GM23248 (cell line): ENCODE results near the gene ZIC4. TPM values are rescaled to one million over a fixed set of nuclear protein-coding genes. Genes with fewer than 3 reads are reported as not detected.

Source experiments
- DNase-seq: peaks from one replicate; pipeline ENCODE4 v3.0.0-alpha.2; 2015
- H2AFZ ChIP-seq: fragments of 200-600 bp; sonication (generic); 2 replicates; pipeline ENCODE4 v1.6.1; 2016; ENCODE audit warnings: antibody characterized with exemption
- H3F3A ChIP-seq: fragments of 200-600 bp; sonication (generic); 2 replicates; pipeline ENCODE4 v1.6.1; 2016; ENCODE audit warnings: mild to moderate bottlenecking, antibody characterized with exemption, mixed run types; ENCODE audit not compliant: insufficient read depth
- H3K27ac ChIP-seq: fragments of 200-600 bp; sonication (generic); 2 replicates; pipeline ENCODE4 v1.5.1; 2016; ENCODE audit warnings: mild to moderate bottlenecking
- H3K27me3 ChIP-seq: fragments of 200-600 bp; sonication (generic); replicated peaks from 2 replicates; pipeline ENCODE4 v1.6.1; 2016; ENCODE audit warnings: mild to moderate bottlenecking; ENCODE audit not compliant: insufficient read depth
- H3K36me3 ChIP-seq: fragments of 200-600 bp; sonication (generic); 2 replicates; pipeline ENCODE4 v1.6.1; 2016; ENCODE audit warnings: low read depth, mild to moderate bottlenecking
- H3K4me1 ChIP-seq: fragments of 200-600 bp; sonication (generic); 2 replicates; pipeline ENCODE4 v1.6.1; 2016; ENCODE audit warnings: mild to moderate bottlenecking; ENCODE audit not compliant: insufficient read depth
- H3K4me2 ChIP-seq: fragments of 200-600 bp; sonication (generic); one replicate; pipeline ENCODE4 v1.6.1; 2016; ENCODE audit warnings: mild to moderate bottlenecking; ENCODE audit not compliant: unreplicated experiment
- H3K4me3 ChIP-seq: fragments of 200-600 bp; sonication (generic); 2 replicates; pipeline ENCODE4 v1.5.1; 2016; ENCODE audit warnings: mild to moderate bottlenecking
- H3K79me2 ChIP-seq: fragments of 200-600 bp; sonication (generic); 2 replicates; pipeline ENCODE4 v1.6.1; 2016; ENCODE audit warnings: mild to moderate bottlenecking; ENCODE audit not compliant: insufficient read depth
- H3K9ac ChIP-seq: fragments of 200-600 bp; sonication (generic); 2 replicates; pipeline ENCODE4 v1.6.1; 2016; ENCODE audit warnings: mild to moderate bottlenecking
- H3K9me2 ChIP-seq: fragments of 200-600 bp; sonication (generic); 2 replicates; pipeline ENCODE4 v1.6.1; 2016; ENCODE audit warnings: mixed run types, mild to moderate bottlenecking, moderate library complexity; ENCODE audit not compliant: insufficient read depth
- H3K9me3 ChIP-seq: fragments of 200-600 bp; sonication (generic); one replicate; pipeline ENCODE4 v1.6.1; 2017; ENCODE audit warnings: low read depth
- H4K20me1 ChIP-seq: fragments of 200-600 bp; sonication (generic); 2 replicates; pipeline ENCODE4 v1.6.0; 2016; ENCODE audit not compliant: insufficient read depth
- EZH2 ChIP-seq: fragments of 200-600 bp; sonication (generic); IDR thresholded peaks from 2 replicates; pipeline ENCODE4 v1.6.1; 2018; ENCODE audit warnings: antibody characterized with exemption, mild to moderate bottlenecking; ENCODE audit not compliant: insufficient read depth, poor library complexity, severe bottlenecking
- EZH2phosphoT487 ChIP-seq: fragments of 200-600 bp; sonication (generic); IDR thresholded peaks from 2 replicates; pipeline ENCODE4 v1.6.1; 2018; ENCODE audit warnings: antibody characterized with exemption, moderate library complexity, mild to moderate bottlenecking, low read depth; ENCODE audit not compliant: insufficient read depth
- WGBS, 2 experiments: methylation state at CpG; one replicate each; pipeline ENCODE4 v1.1.6; 2015 to 2017; ENCODE audit warnings: low lambda C conversion rate in 2 of 2, low coverage in 1 of 2; ENCODE audit errors: missing lambda C conversion rate in 2 of 2; 5-methylcytosine and 5-hydroxymethylcytosine counted together
- in situ Hi-C: fragments of 300-500 bp; cut with MboI; formaldehyde crosslinking; loops from 2 replicates; pipeline ENCODE4 v1.15.0; 2020
- polyA plus RNA-seq: library from polyadenylated mRNA; unstranded; fragments of >200 nt; fragmentation: Nextera tagmentation; extraction: Ambion mirVana; gene quantifications from 2 replicates; pipeline ENCODE4 v1.2.1, GENCODE V29; 2016
- total RNA-seq: library from RNA; depleted of rRNA; stranded (reverse); fragments of >200 nt; shearing (Covaris generic); gene quantifications from 2 replicates; pipeline ENCODE4 v1.2.3, GENCODE V29; 2014

The ZIC4 gene
- total and polyA plus RNA-seq, 2 experiments from 2014 or later, result 4.3 to 7.0 TPM

DNA sequence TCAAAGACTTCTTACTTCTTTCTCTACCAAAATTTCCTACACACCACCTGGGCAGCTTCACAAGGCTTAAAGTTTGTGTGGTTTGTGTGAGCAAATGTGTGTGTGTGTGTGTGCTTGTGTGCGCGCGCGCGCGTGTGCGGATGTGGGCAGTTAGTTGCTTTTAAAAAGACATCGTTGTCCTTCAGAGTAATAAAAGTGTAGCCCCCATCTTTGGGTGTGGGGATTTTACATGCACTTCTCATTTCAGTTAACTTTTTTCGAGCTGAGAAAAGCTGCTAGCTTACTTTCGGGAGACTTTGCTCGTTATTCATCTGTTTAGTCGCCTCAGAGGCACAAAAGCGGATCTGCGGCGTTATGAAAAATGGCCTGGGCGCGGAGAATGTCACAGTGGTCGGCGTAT lies 36.0 kb downstream of the ZIC4 start:
- Histone ChIP-seq H3K27ac (no peak overlapping the region), H3K9me3 (no peaks in the 10 kb centered on the region), H3K27me3 (peaks cover 94% of the 10 kb centered on the region), H3K4me3 (no peak overlapping the region), H3K79me2 (no peaks in the 10 kb centered on the region), H3F3A (no peaks in the 10 kb centered on the region), H3K36me3 (no peaks in the 10 kb centered on the region), H2AFZ (no peak overlapping the region), H3K4me1 (no peaks in the 10 kb centered on the region), H3K9ac (no peak overlapping the region), H4K20me1 (no peaks in the 10 kb centered on the region), H3K9me2 (no peaks in the 10 kb centered on the region), H3K4me2 (no peak overlapping the region)
- in situ Hi-C loops, result no loop called here
- TF ChIP-seq EZH2 (no peak), EZH2phosphoT487 (no peak)
- WGBS, 2 experiments, result 24 to 28% methylated on average over 17 to 19 of the region's 19 CpGs
- DNase-seq, result no peak

DNA sequence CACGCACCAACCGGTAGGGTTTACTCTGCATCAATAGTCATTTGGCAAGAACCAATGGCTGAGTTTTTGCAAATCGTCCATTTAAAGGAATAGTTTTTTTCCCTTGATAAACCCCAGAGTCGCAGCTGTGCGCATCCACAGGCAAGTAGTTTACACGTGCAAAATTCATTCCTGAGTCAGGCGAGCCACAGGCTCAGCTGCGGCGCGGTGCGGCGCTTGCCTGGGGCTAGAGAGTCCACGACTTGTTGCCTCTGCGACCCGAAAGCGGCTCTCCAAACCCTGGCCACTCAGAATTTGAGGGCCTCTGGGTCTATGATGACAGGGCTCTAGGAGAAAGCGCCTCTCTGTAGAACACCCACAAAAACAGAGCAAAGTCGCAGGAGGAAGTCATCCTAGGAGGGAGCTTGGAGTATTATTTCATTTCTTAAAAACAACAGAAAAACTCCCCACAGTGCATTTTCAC lies 36.7 kb downstream of the ZIC4 start:
- H3F3A ChIP-seq, result no peaks in the 10 kb centered on the region
- H3K4me1 ChIP-seq, result no peaks in the 10 kb centered on the region
- no peaks in the 10 kb centered on the region for H3K79me2 ChIP-seq
- 26 to 31% methylated on average over 18 of the region's 18 CpGs for WGBS, 2 experiments
- H3K4me2 ChIP-seq, result no peak overlapping the region
- in situ Hi-C loops, result no loop called here
- H3K4me3 ChIP-seq, result no peak overlapping the region
- no peak for DNase-seq
- H3K36me3 ChIP-seq, result no peaks in the 10 kb centered on the region
- no peak overlapping the region for H3K9ac ChIP-seq
- H2AFZ ChIP-seq, result no peak overlapping the region
- no peaks in the 10 kb centered on the region for H3K9me2 ChIP-seq
- no peaks in the 10 kb centered on the region for H4K20me1 ChIP-seq
- TF ChIP-seq EZH2 (no peak), EZH2phosphoT487 (no peak)
- H3K27me3 ChIP-seq, result peaks cover 94% of the 10 kb centered on the region
- no peaks in the 10 kb centered on the region for H3K9me3 ChIP-seq
- no peak overlapping the region for H3K27ac ChIP-seq

DNA sequence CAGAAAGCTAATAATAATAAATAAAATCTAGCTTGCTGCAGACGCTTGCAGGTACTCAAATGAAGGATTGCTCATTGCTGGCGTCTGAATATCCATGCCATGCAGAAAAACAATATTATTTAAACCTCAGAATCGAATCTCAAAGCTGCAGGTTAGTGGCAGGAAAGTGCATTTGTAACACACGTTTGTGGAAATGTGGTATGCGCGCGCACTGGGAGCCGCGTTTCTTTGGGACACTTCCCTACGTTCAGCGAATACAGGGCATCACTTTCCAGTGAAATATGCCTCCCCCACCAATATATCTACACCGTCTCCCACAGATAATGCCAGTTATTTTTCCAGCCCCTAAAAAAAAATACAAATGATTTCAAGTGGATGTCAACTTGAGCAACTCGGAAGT lies 37.1 kb downstream of the ZIC4 start:
- Histone ChIP-seq H2AFZ (no peak overlapping the region), H3K4me3 (no peak overlapping the region), H3K4me1 (no peaks in the 10 kb centered on the region), H3F3A (no peaks in the 10 kb centered on the region), H4K20me1 (no peaks in the 10 kb centered on the region), H3K9me3 (no peaks in the 10 kb centered on the region), H3K79me2 (no peaks in the 10 kb centered on the region), H3K36me3 (no peaks in the 10 kb centered on the region), H3K9me2 (no peaks in the 10 kb centered on the region), H3K27ac (no peak overlapping the region), H3K4me2 (no peak overlapping the region), H3K9ac (no peak overlapping the region), H3K27me3 (peaks cover 94% of the 10 kb centered on the region)
- in situ Hi-C loops, result no loop called here
- 35 to 41% methylated on average over 13 of the region's 13 CpGs for WGBS, 2 experiments
- TF ChIP-seq EZH2, result no peak
- TF ChIP-seq EZH2phosphoT487, result no peak
- DNase-seq, result no peak

DNA sequence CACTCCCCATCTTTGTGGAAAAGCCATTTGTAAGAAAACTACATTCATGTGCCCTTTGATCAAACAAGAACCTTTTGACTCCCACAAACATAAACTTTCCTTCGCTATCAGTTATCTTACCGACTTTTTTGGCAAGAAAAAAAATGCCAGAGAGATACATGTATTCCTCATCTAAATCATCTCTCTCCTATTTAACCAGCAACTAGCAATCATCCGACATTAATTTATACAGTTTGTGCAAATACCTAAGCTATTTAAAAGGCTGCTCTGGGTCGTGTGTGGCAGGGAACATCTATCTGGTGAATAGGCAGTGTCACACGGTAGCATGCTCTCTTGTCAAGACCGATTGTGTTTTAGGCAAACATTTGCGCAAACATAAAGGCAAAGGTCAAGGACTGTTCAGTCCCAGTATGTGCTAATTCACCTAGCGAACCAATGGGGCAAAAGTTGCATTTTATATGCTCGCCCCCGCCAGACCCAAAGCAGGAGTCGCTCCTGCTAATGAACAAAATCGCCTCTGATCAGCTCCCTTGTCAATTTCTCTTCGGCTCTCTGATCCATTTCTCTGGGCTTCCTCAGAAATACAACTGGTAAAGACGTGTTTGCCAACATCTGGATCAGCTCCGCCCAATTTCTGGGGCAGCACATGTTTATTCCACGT lies 37.7 kb downstream of the ZIC4 start:
- Histone ChIP-seq H3K9me2 (no peaks in the 10 kb centered on the region), H3K9me3 (no peaks in the 10 kb centered on the region), H3K27me3 (peaks cover 92% of the 10 kb centered on the region), H3K27ac (no peak overlapping the region), H4K20me1 (no peaks in the 10 kb centered on the region), H3K4me2 (no peak overlapping the region), H3F3A (no peaks in the 10 kb centered on the region), H3K4me1 (no peaks in the 10 kb centered on the region), H3K4me3 (no peak overlapping the region), H3K9ac (no peak overlapping the region), H3K79me2 (no peaks in the 10 kb centered on the region), H2AFZ (no peak overlapping the region), H3K36me3 (no peaks in the 10 kb centered on the region)
- peak; percentile 69; the same call in 1 of the 2 replicates for TF ChIP-seq EZH2phosphoT487
- TF ChIP-seq EZH2, result no peak
- no peak for DNase-seq
- in situ Hi-C loops, result no loop called here
- 21 to 27% methylated on average over 16 of the region's 16 CpGs for WGBS, 2 experiments
